ENCODE results near the gene B4GAT1. TPM values are rescaled to one million over a fixed set of nuclear protein-coding genes. Genes with fewer than 3 reads are reported as not detected.

The B4GAT1 gene
- total and polyA plus RNA-seq, 2 of the 13 experiments (the other 11 are each of a cell fraction or from before 2014, with no cell fraction given) = 40.4 to 109 TPM

DNA sequence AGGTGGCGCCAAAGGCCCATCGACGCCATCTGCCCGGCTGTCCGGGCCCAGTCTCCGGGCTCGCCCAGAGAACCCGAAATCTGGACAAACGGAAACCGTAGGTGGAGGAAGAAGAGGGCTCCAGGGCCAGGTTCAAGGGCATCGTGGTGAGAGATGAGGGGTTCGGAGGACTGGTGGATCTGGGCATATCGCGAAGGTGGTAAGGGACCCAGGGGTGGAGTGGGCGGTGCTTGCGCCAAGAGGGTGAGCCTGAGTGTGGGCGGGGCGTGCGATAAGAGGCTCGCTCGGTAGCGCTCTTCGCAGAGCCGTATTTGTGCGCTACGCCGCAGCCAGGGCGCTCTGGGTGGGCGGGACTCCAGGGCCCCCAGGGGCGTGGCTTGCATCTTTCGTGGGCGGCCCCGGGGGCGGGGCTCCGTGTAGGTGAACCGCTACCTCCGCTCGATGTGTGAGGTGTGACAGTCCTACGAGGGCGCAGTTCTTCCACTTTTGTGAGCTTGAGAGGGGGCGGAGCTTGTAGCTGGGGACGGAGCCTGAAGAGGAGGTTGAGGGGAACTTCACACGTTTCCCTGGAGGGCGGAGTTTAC is 35.4 kb downstream of the B4GAT1 start (continued):
- TF ChIP-seq, protein P1, sequence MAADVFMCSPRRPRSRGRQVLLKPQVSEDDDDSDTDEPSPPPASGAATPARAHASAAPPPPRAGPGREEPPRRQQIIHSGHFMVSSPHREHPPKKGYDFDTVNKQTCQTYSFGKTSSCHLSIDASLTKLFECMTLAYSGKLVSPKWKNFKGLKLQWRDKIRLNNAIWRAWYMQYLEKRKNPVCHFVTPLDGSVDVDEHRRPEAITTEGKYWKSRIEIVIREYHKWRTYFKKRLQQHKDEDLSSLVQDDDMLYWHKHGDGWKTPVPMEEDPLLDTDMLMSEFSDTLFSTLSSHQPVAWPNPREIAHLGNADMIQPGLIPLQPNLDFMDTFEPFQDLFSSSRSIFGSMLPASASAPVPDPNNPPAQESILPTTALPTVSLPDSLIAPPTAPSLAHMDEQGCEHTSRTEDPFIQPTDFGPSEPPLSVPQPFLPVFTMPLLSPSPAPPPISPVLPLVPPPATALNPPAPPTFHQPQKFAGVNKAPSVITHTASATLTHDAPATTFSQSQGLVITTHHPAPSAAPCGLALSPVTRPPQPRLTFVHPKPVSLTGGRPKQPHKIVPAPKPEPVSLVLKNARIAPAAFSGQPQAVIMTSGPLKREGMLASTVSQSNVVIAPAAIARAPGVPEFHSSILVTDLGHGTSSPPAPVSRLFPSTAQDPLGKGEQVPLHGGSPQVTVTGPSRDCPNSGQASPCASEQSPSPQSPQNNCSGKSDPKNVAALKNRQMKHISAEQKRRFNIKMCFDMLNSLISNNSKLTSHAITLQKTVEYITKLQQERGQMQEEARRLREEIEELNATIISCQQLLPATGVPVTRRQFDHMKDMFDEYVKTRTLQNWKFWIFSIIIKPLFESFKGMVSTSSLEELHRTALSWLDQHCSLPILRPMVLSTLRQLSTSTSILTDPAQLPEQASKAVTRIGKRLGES (CRISPR knock-in tag; IDR thresholded peaks at IDR 0.05; ENCODE audit: borderline replicate concordance) = no peak
- no peak; the same call in 1 of the 2 replicates for TF ChIP-seq ZNF124 (CRISPR knock-in tag; IDR thresholded peaks at IDR 0.05)
- TF ChIP-seq ZNF383 (CRISPR knock-in tag; IDR thresholded peaks at IDR 0.05; ENCODE audit: borderline replicate concordance) = no peak
- no peak for TF ChIP-seq NFE2L1 (CRISPR knock-in tag; IDR thresholded peaks at IDR 0.05; ENCODE audit: borderline replicate concordance)
- TF ChIP-seq HOXA3 (CRISPR knock-in tag; IDR thresholded peaks at IDR 0.05) = peak; percentile 50; the same call in 1 of the 2 replicates
- no peak for TF ChIP-seq TRIM24 (CRISPR knock-in tag; IDR thresholded peaks at IDR 0.05)
- TF ChIP-seq, protein P2, sequence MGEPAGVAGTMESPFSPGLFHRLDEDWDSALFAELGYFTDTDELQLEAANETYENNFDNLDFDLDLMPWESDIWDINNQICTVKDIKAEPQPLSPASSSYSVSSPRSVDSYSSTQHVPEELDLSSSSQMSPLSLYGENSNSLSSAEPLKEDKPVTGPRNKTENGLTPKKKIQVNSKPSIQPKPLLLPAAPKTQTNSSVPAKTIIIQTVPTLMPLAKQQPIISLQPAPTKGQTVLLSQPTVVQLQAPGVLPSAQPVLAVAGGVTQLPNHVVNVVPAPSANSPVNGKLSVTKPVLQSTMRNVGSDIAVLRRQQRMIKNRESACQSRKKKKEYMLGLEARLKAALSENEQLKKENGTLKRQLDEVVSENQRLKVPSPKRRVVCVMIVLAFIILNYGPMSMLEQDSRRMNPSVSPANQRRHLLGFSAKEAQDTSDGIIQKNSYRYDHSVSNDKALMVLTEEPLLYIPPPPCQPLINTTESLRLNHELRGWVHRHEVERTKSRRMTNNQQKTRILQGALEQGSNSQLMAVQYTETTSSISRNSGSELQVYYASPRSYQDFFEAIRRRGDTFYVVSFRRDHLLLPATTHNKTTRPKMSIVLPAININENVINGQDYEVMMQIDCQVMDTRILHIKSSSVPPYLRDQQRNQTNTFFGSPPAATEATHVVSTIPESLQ (CRISPR knock-in tag; conservative IDR thresholded peaks at IDR 0.05) = no peak; the same call in 1 of the 2 replicates
- peak; percentile 24; the same call in 1 of the 2 replicates for TF ChIP-seq BORCS8-MEF2B (CRISPR knock-in tag; IDR thresholded peaks at IDR 0.05)
- no peak for TF ChIP-seq ZNF354B (CRISPR knock-in tag; IDR thresholded peaks at IDR 0.05)
- TF ChIP-seq NFIC (IDR thresholded peaks at IDR 0.05; ENCODE audit: low read length) = no peak
- TF ChIP-seq DPF2 (CRISPR knock-in tag; IDR thresholded peaks at IDR 0.05; ENCODE audit: borderline replicate concordance, low read depth) = no peak
- TF ChIP-seq CC2D1A (CRISPR knock-in tag; IDR thresholded peaks at IDR 0.05) = no peak
- no peak for TF ChIP-seq SUZ12 (IDR thresholded peaks at IDR 0.05; ENCODE audit: low read depth, low read length)
- no peak for TF ChIP-seq ZBTB20 (CRISPR knock-in tag; IDR thresholded peaks at IDR 0.05; ENCODE audit: borderline replicate concordance, low read depth)
- TF ChIP-seq PHB2 (IDR thresholded peaks at IDR 0.05; ENCODE audit: partially characterized antibody) = no peak
- TF ChIP-seq KLF12 (CRISPR knock-in tag; IDR thresholded peaks at IDR 0.05; ENCODE audit: borderline replicate concordance) = peak; percentile 18; the same call in 1 of the 2 replicates
- no peak for TF ChIP-seq CREM (IDR thresholded peaks at IDR 0.05)
- TF ChIP-seq CREM (CRISPR knock-in tag; IDR thresholded peaks at IDR 0.05) = no peak
- no peak for TF ChIP-seq PLRG1 (conservative IDR thresholded peaks at IDR 0.05)
- TF ChIP-seq, protein P3, sequence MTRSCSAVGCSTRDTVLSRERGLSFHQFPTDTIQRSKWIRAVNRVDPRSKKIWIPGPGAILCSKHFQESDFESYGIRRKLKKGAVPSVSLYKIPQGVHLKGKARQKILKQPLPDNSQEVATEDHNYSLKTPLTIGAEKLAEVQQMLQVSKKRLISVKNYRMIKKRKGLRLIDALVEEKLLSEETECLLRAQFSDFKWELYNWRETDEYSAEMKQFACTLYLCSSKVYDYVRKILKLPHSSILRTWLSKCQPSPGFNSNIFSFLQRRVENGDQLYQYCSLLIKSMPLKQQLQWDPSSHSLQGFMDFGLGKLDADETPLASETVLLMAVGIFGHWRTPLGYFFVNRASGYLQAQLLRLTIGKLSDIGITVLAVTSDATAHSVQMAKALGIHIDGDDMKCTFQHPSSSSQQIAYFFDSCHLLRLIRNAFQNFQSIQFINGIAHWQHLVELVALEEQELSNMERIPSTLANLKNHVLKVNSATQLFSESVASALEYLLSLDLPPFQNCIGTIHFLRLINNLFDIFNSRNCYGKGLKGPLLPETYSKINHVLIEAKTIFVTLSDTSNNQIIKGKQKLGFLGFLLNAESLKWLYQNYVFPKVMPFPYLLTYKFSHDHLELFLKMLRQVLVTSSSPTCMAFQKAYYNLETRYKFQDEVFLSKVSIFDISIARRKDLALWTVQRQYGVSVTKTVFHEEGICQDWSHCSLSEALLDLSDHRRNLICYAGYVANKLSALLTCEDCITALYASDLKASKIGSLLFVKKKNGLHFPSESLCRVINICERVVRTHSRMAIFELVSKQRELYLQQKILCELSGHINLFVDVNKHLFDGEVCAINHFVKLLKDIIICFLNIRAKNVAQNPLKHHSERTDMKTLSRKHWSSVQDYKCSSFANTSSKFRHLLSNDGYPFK (CRISPR knock-in tag; IDR thresholded peaks at IDR 0.05; ENCODE audit: borderline replicate concordance) = peak; percentile 85
- 0 out of 2 replicates have a peak, but pooled peaks have one; percentile 46 for TF ChIP-seq ZNF570 (CRISPR knock-in tag; IDR thresholded peaks at IDR 0.05; ENCODE audit: borderline replicate concordance)
- TF ChIP-seq GLI4 (CRISPR knock-in tag; IDR thresholded peaks at IDR 0.05; ENCODE audit: borderline replicate concordance) = no peak
- TF ChIP-seq ZNF230 (CRISPR knock-in tag; IDR thresholded peaks at IDR 0.05) = peak; percentile 91
- TF ChIP-seq SIN3B (IDR thresholded peaks at IDR 0.05; ENCODE audit: low read length) = peak; percentile 71
- TF ChIP-seq CAMTA2 (CRISPR knock-in tag; IDR thresholded peaks at IDR 0.05; ENCODE audit: borderline replicate concordance) = no peak
